GM19035 (cell line): ENCODE measurements around the gene TJP2.
"Not testable (repeated sequence)": the region's sequence is repeated elsewhere in the genome, so short reads cannot be mapped to it uniquely, and the experiment has no call there.

Experiments
- ATAC-seq: cut with Tn5 transposase; IDR thresholded peaks from one replicate; pipeline ENCODE4 v1.9.1; 2021; ENCODE audit not compliant: unreplicated experiment

TJP2 gene

DNA sequence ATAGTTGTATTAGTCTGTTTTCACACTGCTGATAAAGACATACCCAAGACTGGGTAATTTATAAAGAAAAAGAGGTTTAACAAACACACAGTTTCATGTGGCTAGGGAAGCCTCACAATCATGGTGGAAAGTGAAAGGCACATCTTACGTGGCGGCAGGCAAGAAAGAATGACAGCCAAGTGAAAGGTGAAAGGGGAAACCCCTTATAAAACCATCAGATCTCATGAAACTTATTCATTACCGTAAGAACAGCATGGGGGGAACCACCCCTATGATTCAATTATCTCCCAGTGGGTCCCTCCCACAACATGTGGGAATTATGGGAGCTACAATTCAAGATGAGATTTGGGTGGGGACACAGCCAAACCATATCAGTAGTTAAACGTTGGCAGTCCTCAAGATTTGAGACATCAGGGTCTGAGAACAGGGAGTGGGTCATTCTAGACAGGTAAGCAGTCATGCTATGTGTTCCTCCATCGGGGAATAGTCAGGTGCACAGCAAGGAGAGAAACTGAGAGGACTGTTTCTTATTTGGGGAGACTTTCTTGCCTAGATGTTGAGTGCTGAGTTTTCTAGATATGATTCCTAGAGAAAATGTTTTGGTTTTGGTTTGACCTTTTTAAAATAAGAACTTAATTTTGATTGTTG is 105.1 kb downstream of the TJP2 start:
- no peak for ATAC-seq

DNA sequence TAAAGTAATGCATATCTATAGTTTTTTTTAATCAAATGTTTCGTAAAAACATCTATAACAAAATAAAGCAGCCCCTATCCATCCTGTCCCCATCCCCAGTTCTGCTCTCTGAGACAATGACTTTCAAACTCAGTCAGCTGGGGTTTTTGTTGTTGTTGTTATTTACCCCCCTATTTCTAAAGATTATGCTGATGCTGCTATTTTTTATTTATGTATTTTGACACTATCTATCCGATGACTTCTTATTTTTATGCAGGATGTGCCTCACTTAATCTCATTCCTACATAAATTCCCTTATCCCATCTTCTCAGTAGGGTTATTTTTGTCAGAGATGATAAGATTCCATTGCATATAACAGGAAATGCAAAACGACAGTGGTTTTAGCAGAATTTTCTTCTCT is 105.7 kb downstream of the TJP2 start:
- ATAC-seq = no peak

DNA sequence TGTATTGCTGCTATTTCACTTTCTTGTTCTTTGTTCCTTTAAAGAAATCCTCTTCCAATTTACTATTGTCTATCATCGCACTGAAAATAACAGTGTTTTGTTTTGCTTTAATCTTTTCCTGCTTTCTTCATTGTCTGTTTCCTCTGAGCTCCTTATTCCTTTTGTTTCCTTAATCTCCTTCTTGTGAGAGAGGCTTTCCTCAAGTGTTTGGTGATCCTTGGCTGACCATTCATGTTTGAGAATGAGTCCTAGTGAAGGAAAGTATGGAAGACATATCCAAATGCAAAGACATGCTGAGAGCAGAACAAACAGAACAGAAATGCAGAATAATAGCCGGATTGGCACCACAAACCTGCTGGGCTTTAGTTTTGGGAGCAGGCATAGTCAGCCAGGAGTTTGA is 108.9 kb downstream of the TJP2 start:
- no peak for ATAC-seq

DNA sequence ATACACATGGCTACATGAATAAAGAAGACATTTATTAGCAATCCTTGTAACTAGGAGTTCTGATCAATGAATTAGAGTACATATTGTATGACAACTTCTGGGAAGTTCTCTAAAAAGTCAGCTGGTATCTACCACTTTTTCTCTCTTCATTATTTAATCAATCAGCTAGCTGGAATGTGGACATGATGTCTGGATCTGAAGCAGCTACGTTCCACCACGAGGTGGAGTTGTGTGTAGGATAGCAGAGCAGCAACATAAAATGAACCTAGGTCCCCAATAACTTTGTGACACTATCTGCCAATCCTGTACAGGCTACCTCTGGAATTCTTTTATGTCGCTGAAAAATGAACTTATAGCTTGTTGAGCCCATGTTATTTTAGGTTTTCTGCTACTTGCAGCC is 118.0 kb downstream of the TJP2 start:
- ATAC-seq = no peak

DNA sequence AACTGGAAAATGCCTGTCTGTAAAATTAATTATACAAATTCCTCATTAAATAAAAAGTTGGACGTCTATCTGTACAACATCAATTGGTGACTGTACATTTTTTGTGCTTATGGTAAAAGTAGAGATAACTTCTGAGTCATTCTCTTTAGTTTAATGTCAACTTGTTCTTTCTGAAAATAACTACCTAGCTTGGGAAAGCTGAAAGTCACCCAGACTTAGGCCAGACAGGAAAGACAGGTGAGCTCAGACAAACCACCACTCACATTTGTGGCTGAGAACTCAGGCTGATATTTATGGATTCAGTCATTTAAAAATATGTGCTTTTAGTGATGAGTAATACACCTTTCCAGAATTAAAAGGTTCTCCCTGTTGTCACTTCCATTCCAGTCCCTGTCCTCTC is 119.1 kb downstream of the TJP2 start:
- no peak for ATAC-seq

DNA sequence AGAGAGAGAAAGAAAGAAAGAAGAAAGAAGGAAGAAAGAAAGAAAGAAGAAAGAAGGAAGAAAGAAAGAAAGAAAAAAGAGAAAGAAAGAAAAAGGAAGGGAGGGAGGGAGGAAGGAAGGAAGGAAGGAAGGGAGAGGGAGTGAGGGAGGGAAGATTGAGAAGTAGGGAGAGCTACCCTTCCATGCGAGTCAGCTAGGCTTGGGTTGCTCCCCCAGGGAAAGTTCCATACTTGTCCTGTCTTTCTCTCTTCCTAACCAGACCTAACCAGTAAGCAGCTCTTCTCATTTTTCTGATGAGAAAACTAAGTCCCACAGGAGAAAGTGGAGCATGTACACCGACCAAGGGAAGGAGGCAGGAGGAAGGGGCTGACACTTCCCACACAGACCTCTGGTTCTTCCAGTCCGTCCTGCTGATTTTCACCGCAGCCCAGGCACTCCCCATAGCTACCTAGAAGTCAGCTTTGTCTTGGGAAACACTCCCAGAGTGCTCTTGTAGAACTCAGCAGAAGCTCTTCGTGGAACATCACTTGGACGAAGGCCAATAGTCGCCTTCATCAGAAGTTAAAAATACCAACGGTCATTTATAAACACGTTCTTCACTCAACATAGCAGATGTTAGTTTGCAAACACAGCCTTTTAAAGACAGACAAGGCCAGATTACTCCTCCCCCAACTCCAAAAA is 121.9 kb downstream of the TJP2 start:
- no peak for ATAC-seq

DNA sequence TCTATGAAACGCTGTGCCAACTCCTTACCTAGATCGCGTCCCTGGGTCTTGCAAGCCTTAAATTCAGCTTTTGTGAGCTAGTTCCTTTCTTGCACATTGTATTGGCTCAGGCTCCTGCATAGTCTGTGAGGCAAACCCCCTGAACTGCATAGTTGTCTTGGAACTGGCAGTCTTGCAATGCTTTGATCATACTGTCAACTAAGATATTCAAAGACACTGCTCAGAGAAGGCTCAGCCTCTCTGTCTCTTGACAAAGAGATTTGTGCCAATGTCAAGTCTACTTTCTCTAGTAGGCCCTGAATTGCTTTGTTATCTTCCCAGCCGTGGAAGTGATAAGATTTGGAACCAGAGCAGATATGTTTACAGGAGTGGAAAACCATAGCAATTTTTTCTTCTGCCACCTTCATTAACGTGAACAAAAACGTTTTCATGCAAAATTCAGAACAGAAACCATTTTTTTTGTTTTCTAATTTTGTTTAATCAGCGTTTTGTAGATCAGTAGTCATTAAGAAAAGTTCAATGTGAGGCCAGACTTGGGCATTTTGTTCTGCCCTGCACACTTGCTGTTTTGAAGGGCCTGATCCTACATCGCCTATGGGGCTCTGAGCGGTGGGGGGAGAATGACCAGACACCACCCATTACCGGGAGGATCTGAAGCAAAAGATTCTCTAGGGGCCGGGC is 123.4 kb downstream of the TJP2 start:
- no peak for ATAC-seq

DNA sequence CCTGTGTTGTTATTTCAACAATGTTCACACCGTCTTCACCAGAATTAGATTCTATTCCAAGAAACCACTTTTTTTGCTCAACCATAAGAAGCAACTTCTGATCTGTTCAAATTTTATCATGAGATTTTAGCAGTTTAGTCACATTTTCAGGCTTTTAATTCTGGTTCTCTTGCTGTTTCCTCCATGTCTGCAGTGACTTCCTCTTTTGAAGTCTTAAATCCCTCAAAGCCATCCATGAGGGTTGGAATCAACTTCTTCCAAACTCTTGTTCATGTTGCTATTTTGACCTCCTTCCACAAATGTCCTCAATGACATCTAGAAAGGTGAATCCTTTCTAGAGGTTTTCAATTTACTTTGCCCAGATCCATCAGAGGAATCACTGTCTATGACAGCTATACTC is 125.2 kb downstream of the TJP2 start:
- ATAC-seq = no peak

DNA sequence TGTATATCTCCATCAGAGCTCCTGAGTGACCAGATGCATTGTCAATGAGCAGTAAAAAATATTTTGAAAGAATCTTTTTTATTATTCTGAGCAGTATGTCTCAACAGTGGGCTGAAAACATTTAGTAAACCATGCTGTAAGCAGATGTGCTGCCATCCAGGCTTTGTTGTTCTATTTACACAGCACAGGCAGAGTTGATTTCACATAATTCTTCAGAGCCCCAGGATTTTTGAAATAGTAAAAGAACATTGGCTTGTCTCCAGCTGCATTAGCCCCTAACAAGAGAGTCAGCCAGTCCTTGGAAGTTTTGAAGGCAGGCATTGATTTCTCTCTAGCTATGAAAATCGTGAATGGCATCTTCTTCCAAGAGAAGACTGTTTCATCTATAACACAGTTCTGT is 125.7 kb downstream of the TJP2 start:
- ATAC-seq = no peak

DNA sequence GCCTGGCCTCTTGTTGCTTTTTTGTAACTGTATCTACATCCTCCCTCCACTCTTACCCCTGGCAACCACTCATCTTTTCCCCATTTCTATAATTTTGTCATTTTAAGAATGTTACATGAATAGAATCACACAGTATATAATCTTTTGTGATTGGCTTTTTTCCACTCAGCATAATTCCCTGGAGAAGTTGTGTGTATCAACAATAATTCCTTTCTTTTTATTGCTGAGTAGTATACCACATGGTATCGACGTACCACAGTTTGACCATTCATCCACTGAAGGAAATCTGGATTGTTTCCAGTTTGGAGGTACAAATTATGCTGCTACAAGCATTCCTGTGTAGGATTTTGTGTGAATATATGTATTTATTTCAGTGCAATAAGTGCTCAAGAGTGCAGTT is 129.3 kb downstream of the TJP2 start:
- ATAC-seq = no peak

DNA sequence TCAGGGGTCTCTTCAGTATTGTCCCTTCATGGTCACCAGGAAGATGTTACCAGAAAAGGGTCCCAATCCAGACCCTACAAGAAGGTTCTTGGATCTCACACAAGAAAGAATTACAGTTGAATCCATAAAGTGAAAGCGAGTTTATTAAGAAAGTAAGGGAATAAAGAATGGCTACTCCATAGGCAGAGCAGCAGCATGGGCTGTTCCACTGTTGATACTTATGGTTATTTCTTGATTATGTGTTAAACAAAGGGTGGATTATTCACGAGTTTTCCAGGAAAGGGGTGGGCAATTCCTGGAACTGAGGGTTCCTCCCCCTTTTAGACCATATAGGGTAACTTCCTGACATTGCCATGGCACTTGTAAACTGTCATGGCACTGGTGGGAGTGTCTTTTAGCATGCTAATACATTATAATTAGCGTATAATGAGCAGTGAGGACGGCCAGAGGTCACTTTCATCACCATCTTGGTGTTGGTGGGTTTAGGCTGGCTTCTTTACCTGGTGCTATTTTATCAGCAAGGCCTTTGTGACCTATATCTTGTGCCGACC is 132.9 kb downstream of the TJP2 start:
- ATAC-seq = not testable (repeated sequence)

DNA sequence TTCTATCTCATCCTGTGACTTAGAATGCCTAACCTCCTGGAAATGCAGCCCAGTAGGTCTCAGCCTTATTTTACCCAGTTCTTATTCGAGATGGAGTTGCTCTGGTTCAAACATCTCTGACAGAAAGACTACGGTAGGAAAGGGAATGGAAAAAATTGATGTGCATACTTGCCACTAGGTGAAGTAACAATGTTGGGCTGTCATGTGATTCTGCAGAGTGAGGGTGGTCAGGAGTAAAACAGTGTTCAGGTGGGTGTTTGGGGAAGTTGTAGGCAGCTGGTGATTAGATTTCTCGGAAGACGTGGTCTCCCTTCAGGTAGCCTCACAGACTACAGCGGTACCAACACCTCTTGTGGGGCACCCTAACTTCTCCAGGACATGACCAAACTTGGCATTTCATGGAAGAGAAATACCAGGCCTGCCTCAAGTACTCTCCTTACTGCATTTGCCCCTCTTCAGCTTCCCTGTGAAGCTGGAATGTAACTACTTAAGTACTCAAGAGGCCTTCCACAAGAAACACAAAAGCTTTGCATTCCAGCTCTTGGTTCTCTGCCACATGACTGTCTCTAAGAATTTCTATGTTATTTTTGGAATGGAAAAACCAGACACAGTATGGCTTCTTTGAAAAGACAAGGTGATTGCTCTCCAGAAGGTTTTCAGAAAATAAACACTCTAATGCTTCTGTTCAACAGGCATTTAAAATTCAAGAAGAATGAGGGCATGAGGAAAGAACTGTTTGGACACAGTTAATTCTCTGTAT is 133.5 kb downstream of the TJP2 start:
- no peak for ATAC-seq

DNA sequence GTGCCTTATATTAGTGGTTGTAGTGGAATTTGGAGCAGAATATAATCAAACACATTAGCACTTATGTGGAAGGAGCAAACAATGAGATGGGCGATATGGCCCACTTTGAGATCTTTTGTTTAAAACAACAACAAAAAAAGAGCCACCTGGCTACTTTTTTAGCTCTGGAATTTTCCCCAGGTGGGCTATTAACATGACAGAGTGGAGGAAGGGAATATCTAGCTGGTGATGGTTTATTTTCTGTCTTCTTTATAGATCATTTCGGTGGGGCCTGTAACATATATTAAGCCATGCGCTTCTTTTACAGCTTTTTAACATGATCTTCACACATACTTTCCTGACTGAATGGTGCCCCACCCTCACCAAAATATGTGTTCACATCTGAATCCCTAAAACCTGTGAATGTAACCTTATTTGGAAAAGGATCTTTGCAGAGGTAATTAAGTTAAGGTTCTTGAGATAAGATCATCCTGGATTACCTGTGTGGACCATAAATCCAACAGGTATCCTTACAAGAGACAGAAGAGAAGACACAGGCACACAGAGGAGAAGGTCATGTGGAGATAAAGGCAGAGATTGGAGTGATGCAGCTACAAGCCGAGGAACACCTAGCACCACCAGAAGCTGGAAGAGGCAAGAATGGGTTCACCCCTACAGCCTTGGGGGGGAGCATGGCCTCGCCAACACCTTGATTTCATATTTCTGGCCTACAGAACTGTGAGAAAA is 134.3 kb downstream of the TJP2 start:
- no peak for ATAC-seq

DNA sequence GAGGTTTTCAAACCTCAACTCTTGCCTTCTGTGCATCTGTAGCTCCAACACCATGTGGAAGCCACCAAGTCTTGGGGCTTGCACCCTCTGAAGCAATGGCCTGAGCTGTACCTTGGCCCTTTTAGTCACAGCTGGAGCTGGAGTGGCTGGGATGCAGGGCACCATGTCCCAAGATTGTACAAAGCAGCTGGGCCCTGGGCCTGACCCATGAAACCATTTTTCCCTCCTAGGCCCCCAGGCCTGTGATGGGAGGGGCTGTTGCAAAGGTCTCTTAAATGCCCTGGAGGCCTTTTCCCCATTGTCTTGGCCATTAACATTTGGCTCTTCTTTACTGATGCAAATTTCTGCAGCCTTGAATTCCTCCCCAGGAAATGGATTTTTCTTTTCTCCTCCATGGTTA is 139.1 kb downstream of the TJP2 start:
- no peak for ATAC-seq

DNA sequence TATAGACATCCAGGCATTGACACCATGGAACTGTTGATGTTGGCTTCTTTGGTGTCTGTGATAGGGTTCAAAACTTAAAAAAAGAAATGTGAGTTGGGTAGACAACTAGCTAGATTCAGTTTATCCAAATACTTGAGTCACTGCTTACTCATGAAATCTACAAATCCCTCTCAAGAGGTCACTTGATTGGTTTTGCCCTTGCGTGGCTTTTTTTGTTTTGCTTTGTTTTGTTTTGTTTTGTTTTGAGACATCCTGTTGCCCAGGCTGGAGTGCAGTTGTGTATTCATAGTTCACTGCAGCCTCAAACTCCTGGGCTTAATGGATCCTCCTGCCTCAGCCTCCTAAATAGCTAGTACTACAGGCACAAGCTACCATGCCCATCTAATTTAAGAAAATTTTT is 140.5 kb downstream of the TJP2 start:
- ATAC-seq = no peak

DNA sequence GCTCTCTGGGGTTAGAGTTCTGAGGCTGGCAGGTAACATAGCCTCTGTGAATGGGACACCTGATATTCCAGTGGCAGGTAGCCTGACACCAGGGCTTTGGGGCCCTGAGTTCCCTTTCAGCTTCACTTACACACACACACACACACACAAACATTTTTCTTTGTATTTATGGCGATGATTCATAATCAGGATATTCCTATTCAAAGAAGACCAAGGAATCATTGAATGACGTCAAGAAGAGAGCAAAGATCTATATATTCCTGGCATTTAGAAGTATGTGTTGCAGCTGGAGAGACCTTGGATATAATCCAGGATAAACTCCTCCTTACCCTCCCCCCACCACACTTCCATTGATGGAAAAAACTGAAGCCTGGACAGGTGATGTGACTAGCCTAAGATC is 143.0 kb downstream of the TJP2 start:
- no peak for ATAC-seq

DNA sequence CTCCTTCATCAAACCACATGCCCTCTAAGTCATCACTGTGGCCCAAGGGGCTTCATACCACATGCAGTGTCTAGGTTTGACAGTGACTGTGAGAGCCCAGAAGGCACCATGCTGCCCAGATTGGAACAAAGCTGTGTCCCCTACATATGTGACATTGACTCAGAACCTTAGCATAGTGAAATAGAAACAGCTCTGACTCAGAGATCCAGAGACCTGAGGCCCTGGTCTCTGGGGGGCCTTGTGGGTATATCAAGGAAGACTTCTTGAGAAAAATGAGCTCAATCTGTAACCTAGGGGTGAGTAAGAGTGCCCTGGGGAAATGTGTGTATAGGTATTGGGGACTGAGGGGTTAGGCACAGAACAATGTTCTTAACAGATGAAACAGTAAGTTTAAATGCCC is 143.8 kb downstream of the TJP2 start:
- no peak for ATAC-seq

DNA sequence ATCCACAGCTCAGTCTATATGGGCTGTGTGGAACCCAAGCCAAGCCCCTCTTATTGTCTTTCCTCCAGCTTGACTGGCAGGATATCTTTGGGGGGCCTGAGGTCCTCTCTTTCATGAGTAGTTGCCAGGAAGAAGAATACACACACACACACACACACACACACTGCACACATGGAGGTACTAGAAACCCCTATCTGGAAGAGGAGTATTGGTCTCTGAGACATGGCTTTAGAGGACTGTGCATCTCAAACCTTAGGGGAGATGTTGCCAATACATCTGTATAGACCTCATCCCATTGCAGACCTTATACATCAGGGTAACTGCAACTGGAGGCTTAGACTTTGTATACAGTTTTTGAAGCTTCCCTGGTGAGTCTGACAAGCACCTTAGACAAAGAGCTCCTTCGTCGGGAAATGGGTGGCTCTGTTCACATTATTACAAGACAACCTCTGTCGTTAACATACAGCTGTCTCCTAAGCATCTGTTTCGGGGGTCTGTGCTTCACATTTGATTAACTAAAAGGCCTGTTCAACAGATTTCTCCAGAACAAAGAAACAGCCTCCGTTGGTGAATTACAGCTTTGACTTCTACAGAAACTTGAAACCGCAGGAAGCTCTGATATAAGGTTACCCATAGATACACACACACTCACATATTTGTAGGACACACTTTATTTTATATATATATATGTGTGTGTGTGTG is 145.4 kb downstream of the TJP2 start:
- ATAC-seq = no peak

DNA sequence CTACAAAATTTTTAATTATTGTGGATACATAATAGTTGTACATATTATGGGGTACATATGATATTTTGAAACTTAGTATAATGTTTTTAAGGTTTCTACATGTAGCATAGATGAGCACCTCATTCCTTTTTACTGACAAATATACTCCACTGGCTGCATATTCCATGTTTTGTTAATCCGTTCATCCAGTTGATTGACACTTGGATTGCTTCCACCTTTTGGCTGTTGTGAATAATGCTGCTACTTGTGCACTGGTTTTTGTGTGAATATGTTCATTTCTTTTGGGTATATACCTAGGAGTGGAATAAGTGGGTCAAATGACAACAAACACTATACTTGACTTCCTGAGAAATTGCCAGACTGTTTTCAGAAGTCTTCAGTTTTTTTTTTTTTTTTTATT is 148.2 kb downstream of the TJP2 start:
- no peak for ATAC-seq

DNA sequence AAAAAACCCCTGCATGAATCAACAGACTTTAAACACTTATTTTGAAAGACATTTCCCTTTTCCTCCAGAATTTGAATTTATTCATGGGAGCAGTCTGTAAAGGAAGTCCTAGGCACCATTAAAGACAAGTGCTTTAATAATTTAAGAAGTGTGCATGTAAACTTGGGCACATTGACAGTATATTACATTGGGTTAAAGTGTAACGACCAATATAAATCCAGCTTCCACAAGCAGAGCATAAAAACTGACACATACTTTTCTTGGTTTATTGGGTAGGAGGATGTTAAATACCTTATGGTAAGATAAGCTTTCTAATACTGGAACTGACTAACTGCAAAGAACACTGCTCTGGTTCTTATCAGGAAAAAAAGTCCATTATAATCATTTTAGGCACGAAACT is 149.8 kb downstream of the TJP2 start:
- ATAC-seq = no peak
